GM23338 (cell line): Measurements from ENCODE around the gene PIK3CG. TPM values are rescaled to one million over a fixed set of nuclear protein-coding genes. Genes with fewer than 3 reads are reported as not detected.

Source experiments
- ATAC-seq: fragments of 200-7000 bp; cut with Tn5 transposase; 3 replicates; pipeline ENCODE4 v1.9.1; 2020
- DNase-seq: peaks from one replicate; pipeline ENCODE4 v3.0.0-alpha.2; 2015; ENCODE audit warnings: low spot score
- H2AFZ ChIP-seq: fragments of 200-600 bp; sonication (generic); 2 replicates; pipeline ENCODE4 v1.8.0; 2016; ENCODE audit warnings: antibody characterized with exemption, mild to moderate bottlenecking, moderate library complexity
- H3F3A ChIP-seq: fragments of 200-600 bp; sonication (generic); replicated peaks from 2 replicates; pipeline ENCODE4 v1.8.0; 2017; ENCODE audit warnings: antibody characterized with exemption, mixed run types, low read depth
- H3K27ac ChIP-seq: fragments of 200-600 bp; sonication (generic); 2 replicates; pipeline ENCODE4 v1.6.1; 2016; ENCODE audit warnings: low read depth
- H3K27me3 ChIP-seq: fragments of 200-600 bp; sonication (generic); 2 replicates; pipeline ENCODE4 v1.8.0; 2016; ENCODE audit warnings: mild to moderate bottlenecking, mixed run types, moderate library complexity; ENCODE audit not compliant: insufficient read depth
- H3K36me3 ChIP-seq: fragments of 200-600 bp; sonication (generic); 2 replicates; pipeline ENCODE4 v1.8.0; 2016; ENCODE audit warnings: mild to moderate bottlenecking; ENCODE audit not compliant: insufficient read depth
- H3K4me1 ChIP-seq: fragments of 200-600 bp; sonication (generic); 2 replicates; pipeline ENCODE4 v1.8.0; 2016; ENCODE audit warnings: mild to moderate bottlenecking, moderate library complexity; ENCODE audit not compliant: insufficient read depth
- H3K4me2 ChIP-seq: fragments of 200-600 bp; sonication (generic); 2 replicates; pipeline ENCODE4 v1.7.1; 2017; ENCODE audit warnings: mixed run types
- H3K4me3 ChIP-seq: fragments of 200-600 bp; sonication (generic); 2 replicates; pipeline ENCODE4 v1.6.1; 2016; ENCODE audit warnings: mixed run types
- H3K79me2 ChIP-seq: fragments of 200-600 bp; sonication (generic); replicated peaks from 2 replicates; pipeline ENCODE4 v1.8.0; 2017; ENCODE audit warnings: mild to moderate bottlenecking; ENCODE audit not compliant: insufficient read depth
- H3K9me2 ChIP-seq: fragments of 200-600 bp; sonication (generic); 2 replicates; pipeline ENCODE4 v1.8.0; 2017; ENCODE audit not compliant: insufficient read depth
- H4K20me1 ChIP-seq: fragments of 200-600 bp; sonication (generic); replicated peaks from 2 replicates; pipeline ENCODE4 v1.8.0; 2017; ENCODE audit warnings: mild to moderate bottlenecking; ENCODE audit not compliant: insufficient read depth
- H3K27ac Mint-ChIP-seq: 2 replicates; pipeline ENCODE4 v1.8.0; 2020; ENCODE audit warnings: inconsistent platforms, mild to moderate bottlenecking, moderate library complexity, mixed read lengths
- H3K27me3 Mint-ChIP-seq: 3 replicates; pipeline ENCODE4 v1.8.0; 2022; ENCODE audit warnings: low read depth, mild to moderate bottlenecking, moderate library complexity, mixed read lengths, inconsistent platforms; ENCODE audit not compliant: insufficient read depth, poor library complexity
- H3K36me3 Mint-ChIP-seq: 3 replicates; pipeline ENCODE4 v1.8.0; 2021; ENCODE audit warnings: low read depth, mild to moderate bottlenecking, inconsistent platforms, moderate library complexity, mixed read lengths
- H3K4me1 Mint-ChIP-seq: 3 replicates; pipeline ENCODE4 v1.8.0; 2020; ENCODE audit warnings: mild to moderate bottlenecking, inconsistent platforms, mixed read lengths
- H3K4me3 Mint-ChIP-seq: 3 replicates; pipeline ENCODE4 v1.8.0; 2021; ENCODE audit warnings: moderate library complexity, mild to moderate bottlenecking, inconsistent platforms, mixed read lengths
- H3K9me3 Mint-ChIP-seq: 3 replicates; pipeline ENCODE4 v1.8.0; 2020; ENCODE audit warnings: moderate library complexity, mild to moderate bottlenecking, inconsistent platforms, mixed read lengths
- CTCF ChIP-seq, 2 experiments: fragments of 200-600 bp in 1 of 2; sonication (generic) in 1 of 2; conservative IDR thresholded peaks; 2 replicates each; pipeline versions ENCODE4 v1.5.1 to v1.6.1; 2016 to 2017; ENCODE audit warnings: antibody characterized with exemption in 2 of 2, low read depth in 2 of 2, mild to moderate bottlenecking in 2 of 2, moderate library complexity in 1 of 2
- ETS1 ChIP-seq: IDR thresholded peaks from 2 replicates; pipeline ENCODE4 v1.6.1; 2016; ENCODE audit warnings: antibody characterized with exemption
- EZH2 ChIP-seq: fragments of 200-600 bp; sonication (generic); IDR thresholded peaks from one replicate; pipeline ENCODE4 v1.8.0; 2017; ENCODE audit warnings: antibody characterized with exemption, mild to moderate bottlenecking, low read depth; ENCODE audit not compliant: unreplicated experiment
- EZH2phosphoT487 ChIP-seq: fragments of 200-600 bp; sonication (generic); IDR thresholded peaks from one replicate; pipeline ENCODE4 v1.8.1; 2018; ENCODE audit warnings: antibody characterized with exemption; ENCODE audit not compliant: unreplicated experiment
- POLR2AphosphoS5 ChIP-seq: IDR thresholded peaks from 2 replicates; pipeline ENCODE4 v1.6.1; 2016; ENCODE audit warnings: antibody characterized with exemption, low read depth
- REST ChIP-seq: IDR thresholded peaks from one replicate; pipeline ENCODE4 v1.6.1; 2018; ENCODE audit warnings: antibody characterized with exemption; ENCODE audit not compliant: unreplicated experiment
- STAT1 ChIP-seq: IDR thresholded peaks from one replicate; pipeline ENCODE4 v1.6.1; 2016; ENCODE audit warnings: antibody characterized with exemption; ENCODE audit not compliant: unreplicated experiment
- ZNF114 ChIP-seq: fragments of 250-450 bp; sonication (Bioruptor Pico); IDR thresholded peaks from 2 replicates; pipeline ENCODE4 v1.5.0; 2020; ENCODE audit warnings: mild to moderate bottlenecking, moderate library complexity
- ZNF331 ChIP-seq: fragments of 250-450 bp; sonication (Bioruptor Pico); IDR thresholded peaks from 2 replicates; pipeline ENCODE4 v1.5.0; 2020; ENCODE audit warnings: low read depth, mild to moderate bottlenecking, moderate library complexity
- polyA plus RNA-seq: library from polyadenylated mRNA; unstranded; fragments of >200 nt; fragmentation: Nextera tagmentation; extraction: Ambion mirVana; gene quantifications from 2 replicates; pipeline ENCODE4 v1.2.1, GENCODE V29; 2016
- total RNA-seq: library from RNA; depleted of rRNA; stranded (reverse); fragments of >200 nt; shearing (Covaris generic); gene quantifications from 2 replicates; pipeline ENCODE4 v1.2.3, GENCODE V29; 2014

PIK3CG gene
- total and polyA plus RNA-seq, 2 experiments from 2014 or later, result not detected

GRCh38 chr7:106864298-106865081 lies 592 bp upstream of the PIK3CG start:
- no peaks in the 10 kb centered on the region for H3K36me3 ChIP-seq
- H3K27ac ChIP-seq, result no peak overlapping the region

GRCh38 chr7:106866298-106867281 lies 1.5 kb downstream of the PIK3CG start:
- Histone ChIP-seq H3K4me3 (no peak overlapping the region), H3K27ac (no peak overlapping the region), H3K36me3 (no peaks in the 10 kb centered on the region), H3K4me2 (no peak overlapping the region), H4K20me1 (no peaks in the 10 kb centered on the region), H3K4me1 (no peaks in the 10 kb centered on the region), H3K79me2 (no peaks in the 10 kb centered on the region), H3K9me2 (no peaks in the 10 kb centered on the region), H3K27me3 (no peaks in the 10 kb centered on the region), H2AFZ (no peak overlapping the region), H3F3A (no peaks in the 10 kb centered on the region)
- H3K4me1 Mint-ChIP-seq, result peaks cover 5% of the 10 kb centered on the region
- H3K9me3 Mint-ChIP-seq, result no peaks in the 10 kb centered on the region; the same call in 2 of the 3 replicates
- H3K27me3 Mint-ChIP-seq, result peaks cover 3% of the 10 kb centered on the region
- DNase-seq (no peak), ATAC-seq (no peak)
- no peaks in the 10 kb centered on the region for H3K36me3 Mint-ChIP-seq
- no peak overlapping the region for H3K27ac Mint-ChIP-seq
- no peak overlapping the region for H3K4me3 Mint-ChIP-seq
- TF ChIP-seq STAT1 (no peak), EZH2 (no peak), ZNF114 (CRISPR knock-in tag) (no peak), POLR2AphosphoS5 (no peak), ETS1 (no peak), REST (no peak)

More at GRCh38 chr7:106864298-106865081, 592 bp upstream of the PIK3CG start:
- H3F3A ChIP-seq, result no peaks in the 10 kb centered on the region
- H3K79me2 ChIP-seq, result no peaks in the 10 kb centered on the region
- H3K9me2 ChIP-seq, result no peaks in the 10 kb centered on the region
- H4K20me1 ChIP-seq, result no peaks in the 10 kb centered on the region
- no peak overlapping the region for H3K27ac Mint-ChIP-seq
- peaks cover 3% of the 10 kb centered on the region for H3K27me3 Mint-ChIP-seq
- H3K4me1 Mint-ChIP-seq, result peaks cover 5% of the 10 kb centered on the region
- H2AFZ ChIP-seq, result no peak overlapping the region
- H3K4me3 Mint-ChIP-seq, result no peak overlapping the region
- H3K4me2 ChIP-seq, result no peak overlapping the region
- TF ChIP-seq EZH2 (no peak), EZH2phosphoT487 (no peak), POLR2AphosphoS5 (no peak), CTCF (conservative IDR thresholded peaks at IDR 0.05; ENCODE audit: low read depth in 2 of 2) (no peak), ETS1 (no peak), ZNF331 (CRISPR knock-in tag) (no peak)
- no peaks in the 10 kb centered on the region for H3K4me1 ChIP-seq
- DNase-seq (no peak), ATAC-seq (no peak)
- H3K36me3 Mint-ChIP-seq, result no peaks in the 10 kb centered on the region
- H3K4me3 ChIP-seq, result no peak overlapping the region
- no peaks in the 10 kb centered on the region for H3K27me3 ChIP-seq
- H3K9me3 Mint-ChIP-seq, result no peaks in the 10 kb centered on the region; the same call in 2 of the 3 replicates
